SK-N-SH treated with all-trans-retinoic acid at 6 μM for 48 hours (cell line): Measurements from ENCODE around the gene SYNDIG1.

Experiments
- ATAC-seq: fragments of 200-7000 bp; cut with Tn5 transposase; 3 replicates; pipeline ENCODE4 v1.9.1; 2020; ENCODE audit warnings: mild to moderate bottlenecking, moderate library complexity
- ARNTL ChIP-seq: fragments of 450-650 bp; formaldehyde crosslinking; IDR thresholded peaks from 2 replicates; pipeline ENCODE4 v1.5.0; 2020; ENCODE audit warnings: low read depth, mild to moderate bottlenecking, moderate library complexity, borderline replicate concordance
- BACH2 ChIP-seq: fragments of 250-450 bp; sonication (Bioruptor Pico); IDR thresholded peaks from 2 replicates; pipeline ENCODE4 v1.9.0; 2021; ENCODE audit warnings: mild to moderate bottlenecking, borderline replicate concordance
- CREB5 ChIP-seq: fragments of 250-450 bp; sonication (Bioruptor Pico); IDR thresholded peaks from 2 replicates; pipeline ENCODE4 v1.5.1; 2020; ENCODE audit warnings: low read depth, mild to moderate bottlenecking, moderate library complexity
- CSDC2 ChIP-seq: fragments of 250-450 bp; sonication (Bioruptor Pico); IDR thresholded peaks from 2 replicates; pipeline ENCODE4 v1.5.0; 2020; ENCODE audit warnings: mild to moderate bottlenecking, moderate library complexity
- CSRNP3 ChIP-seq: fragments of 250-450 bp; sonication (Bioruptor Pico); IDR thresholded peaks from 2 replicates; pipeline ENCODE4 v1.5.1; 2021; ENCODE audit warnings: mild to moderate bottlenecking, moderate library complexity
- ESRRG ChIP-seq: fragments of 250-450 bp; sonication (Bioruptor Pico); IDR thresholded peaks from 2 replicates; pipeline ENCODE4 v1.6.1; 2021; ENCODE audit warnings: mild to moderate bottlenecking
- GLIS3 ChIP-seq: fragments of 250-450 bp; sonication (Bioruptor Pico); IDR thresholded peaks from 2 replicates; pipeline ENCODE4 v1.5.0; 2020; ENCODE audit warnings: mild to moderate bottlenecking, moderate library complexity
- ISL1 ChIP-seq: fragments of 250-450 bp; sonication (Bioruptor Pico); IDR thresholded peaks from 2 replicates; pipeline ENCODE4 v2.1.2; 2022; ENCODE audit warnings: mild to moderate bottlenecking, moderate library complexity
- OSR1 ChIP-seq: fragments of 250-450 bp; sonication (Bioruptor Pico); IDR thresholded peaks from 2 replicates; pipeline ENCODE4 v1.8.0; 2022; ENCODE audit warnings: moderate library complexity, mild to moderate bottlenecking, inconsistent platforms
- POU6F1 ChIP-seq: fragments of 250-450 bp; sonication (Bioruptor Pico); IDR thresholded peaks from 2 replicates; pipeline ENCODE4 v1.8.0; 2021; ENCODE audit warnings: low read depth, mild to moderate bottlenecking, moderate library complexity, borderline replicate concordance
- PPARA ChIP-seq: fragments of 250-450 bp; sonication (Bioruptor Pico); IDR thresholded peaks from 2 replicates; pipeline ENCODE4 v1.5.0; 2020; ENCODE audit warnings: mild to moderate bottlenecking, borderline replicate concordance
- RARB ChIP-seq: fragments of 250-450 bp; sonication (Bioruptor Pico); IDR thresholded peaks from 2 replicates; pipeline ENCODE4 v1.8.0; 2021; ENCODE audit warnings: mild to moderate bottlenecking, moderate library complexity
- SNAI2 ChIP-seq: fragments of 250-450 bp; sonication (Bioruptor Pico); IDR thresholded peaks from 2 replicates; pipeline ENCODE4 v1.5.0; 2020; ENCODE audit warnings: mild to moderate bottlenecking, moderate library complexity
- TCF4 ChIP-seq: fragments of 250-450 bp; sonication (Bioruptor Pico); IDR thresholded peaks from 2 replicates; pipeline ENCODE4 v1.8.0; 2021; ENCODE audit warnings: mild to moderate bottlenecking, moderate library complexity, borderline replicate concordance
- TOX ChIP-seq: fragments of 250-450 bp; sonication (Bioruptor Pico); IDR thresholded peaks from 2 replicates; pipeline ENCODE4 v1.8.0; 2021; ENCODE audit warnings: mild to moderate bottlenecking, moderate library complexity, borderline replicate concordance
- ZC3H10 ChIP-seq: fragments of 250-450 bp; sonication (Bioruptor Pico); IDR thresholded peaks from 2 replicates; pipeline ENCODE4 v1.5.1; 2021; ENCODE audit warnings: mild to moderate bottlenecking, moderate library complexity
- ZFP3 ChIP-seq: fragments of 250-450 bp; sonication (Bioruptor Pico); IDR thresholded peaks from 2 replicates; pipeline ENCODE4 v1.5.0; 2020; ENCODE audit warnings: mild to moderate bottlenecking, moderate library complexity
- ZFP30 ChIP-seq: fragments of 450-650 bp; formaldehyde crosslinking; IDR thresholded peaks from 2 replicates; pipeline ENCODE4 v1.5.0; 2022; ENCODE audit warnings: mild to moderate bottlenecking, moderate library complexity
- ZNF70 ChIP-seq: fragments of 450-650 bp; formaldehyde crosslinking; IDR thresholded peaks from 2 replicates; pipeline ENCODE4 v1.5.0; 2020; ENCODE audit warnings: mild to moderate bottlenecking, moderate library complexity
- ZNF8 ChIP-seq: fragments of 450-650 bp; formaldehyde crosslinking; IDR thresholded peaks from 2 replicates; pipeline ENCODE4 v1.5.0; 2020; ENCODE audit warnings: mild to moderate bottlenecking, moderate library complexity
- TF ChIP-seq, protein P1 (sequence below): fragments of 250-450 bp; sonication (Bioruptor Pico); IDR thresholded peaks from 2 replicates; pipeline ENCODE4 v1.8.0; 2020; ENCODE audit warnings: mild to moderate bottlenecking, moderate library complexity, borderline replicate concordance

SYNDIG1 gene

DNA sequence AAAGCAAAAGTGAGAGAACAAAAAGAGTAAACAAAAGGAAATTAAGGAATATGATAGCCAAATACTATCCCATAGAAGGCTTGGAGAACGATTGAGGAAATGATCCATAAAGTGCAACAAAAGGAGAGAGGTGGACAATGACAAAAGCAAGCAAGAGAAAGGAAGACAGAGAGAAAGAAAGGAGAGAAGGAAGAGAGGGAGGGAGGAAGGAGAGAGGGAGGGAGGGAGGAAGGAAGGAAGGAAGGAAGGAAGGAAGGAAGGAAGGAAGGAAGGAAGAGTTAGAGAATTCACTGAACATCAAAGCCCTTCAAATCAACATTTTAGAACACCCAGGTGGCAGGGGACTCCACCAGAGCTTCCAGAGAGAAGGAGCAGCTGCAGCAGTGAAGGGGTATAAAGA is 185.0 kb downstream of the SYNDIG1 start (continued):
- TF ChIP-seq CSDC2 (CRISPR knock-in tag) (no peak), ZFP30 (no peak), TOX (CRISPR knock-in tag) (no peak), ZC3H10 (CRISPR knock-in tag) (no peak), TCF4 (no peak), ZNF8 (CRISPR knock-in tag) (no peak), CREB5 (CRISPR knock-in tag) (no peak), ZFP3 (no peak), ESRRG (no peak), POU6F1 (CRISPR knock-in tag) (no peak), ISL1 (no peak), OSR1 (CRISPR knock-in tag) (no peak), PPARA (CRISPR knock-in tag) (no peak), ZNF70 (CRISPR knock-in tag) (no peak)

DNA sequence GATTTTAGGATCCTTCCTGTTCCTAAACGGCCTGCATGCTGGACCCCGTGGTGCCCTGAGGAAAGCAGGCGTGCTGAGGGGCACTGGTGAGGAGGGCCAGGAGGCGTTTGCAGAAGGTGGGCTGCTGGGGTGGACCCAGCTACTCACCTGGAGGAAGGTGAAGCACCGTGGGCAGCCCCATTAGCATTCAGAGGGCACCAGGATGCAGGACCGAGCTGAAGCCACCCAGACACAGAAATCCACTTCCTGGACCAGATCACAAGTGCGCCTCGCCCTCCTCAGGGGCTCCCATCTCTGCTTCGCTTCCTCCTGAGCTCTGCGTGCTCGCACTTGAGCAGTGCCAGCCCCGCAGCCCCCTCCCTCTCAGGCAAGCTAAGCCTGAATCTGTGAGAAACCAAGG is 187.0 kb downstream of the SYNDIG1 start:
- TF ChIP-seq ZNF8 (CRISPR knock-in tag): no peak
- TF ChIP-seq CREB5 (CRISPR knock-in tag): no peak
- TF ChIP-seq, all 23 proteins: peak for 0
- no peak for ATAC-seq

- no peak for ATAC-seq
- no peak for TF ChIP-seq OSR1 (CRISPR knock-in tag)
These were observed 187.8 kb downstream of the SYNDIG1 start for GRCh38 chr20:24657196-24657595.

GRCh38 chr20:24657878-24658620 is 188.6 kb downstream of the SYNDIG1 start:
- ATAC-seq: no peak
- TF ChIP-seq ISL1 (no peak), ZC3H10 (CRISPR knock-in tag) (no peak), CREB5 (CRISPR knock-in tag) (no peak)

DNA sequence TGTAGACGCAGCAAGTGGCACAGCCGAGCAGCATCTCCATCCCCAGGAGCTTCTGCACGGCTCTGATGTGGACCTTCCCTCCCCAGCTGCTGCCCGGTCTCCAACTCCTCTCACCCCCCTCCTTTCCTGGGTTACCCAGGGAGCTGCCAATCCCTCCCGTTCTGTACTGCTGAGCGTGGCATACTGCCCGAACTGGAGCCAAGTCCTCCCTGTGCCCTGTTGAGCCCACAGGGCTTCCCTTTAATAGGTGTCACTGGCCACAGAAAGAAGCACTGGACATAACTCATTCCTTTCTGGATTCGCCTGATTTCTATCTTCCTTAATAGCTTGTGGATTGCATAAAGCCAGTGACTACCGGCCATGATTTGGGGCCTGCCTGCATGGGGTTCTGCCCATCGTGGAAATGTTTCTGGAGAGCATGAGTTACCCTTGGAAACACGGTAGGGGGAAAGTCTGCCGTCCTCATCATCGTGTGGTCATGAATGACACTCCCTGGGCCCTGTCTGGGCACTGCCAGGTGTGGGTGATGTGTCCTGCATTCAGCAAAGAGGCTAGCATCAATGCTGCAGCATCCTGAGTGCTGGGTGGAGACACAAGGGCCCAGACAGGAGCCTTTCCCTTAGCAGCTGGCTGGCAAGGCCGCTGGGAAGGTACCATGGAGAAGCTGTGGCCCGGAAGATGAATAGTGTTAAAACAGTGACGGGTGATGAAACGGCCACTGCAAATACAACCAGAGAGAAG is 189.7 kb downstream of the SYNDIG1 start:
- ATAC-seq: no peak
- TF ChIP-seq ZFP3 (no peak), ZNF8 (CRISPR knock-in tag) (no peak), BACH2 (no peak), OSR1 (CRISPR knock-in tag) (no peak), ZC3H10 (CRISPR knock-in tag) (no peak), ARNTL (CRISPR knock-in tag) (no peak)

GRCh38 chr20:24659835-24660234 is 190.4 kb downstream of the SYNDIG1 start:
- no peak for ATAC-seq
- TF ChIP-seq GLIS3 (no peak), ESRRG (no peak), ISL1 (no peak), ZNF8 (CRISPR knock-in tag) (no peak), SNAI2 (no peak), BACH2 (no peak), ZNF70 (CRISPR knock-in tag) (no peak), ARNTL (CRISPR knock-in tag) (no peak), CSDC2 (CRISPR knock-in tag) (no peak), CSRNP3 (CRISPR knock-in tag) (no peak), ZC3H10 (CRISPR knock-in tag) (no peak), RARB (no peak)
- TF ChIP-seq, protein P1, sequence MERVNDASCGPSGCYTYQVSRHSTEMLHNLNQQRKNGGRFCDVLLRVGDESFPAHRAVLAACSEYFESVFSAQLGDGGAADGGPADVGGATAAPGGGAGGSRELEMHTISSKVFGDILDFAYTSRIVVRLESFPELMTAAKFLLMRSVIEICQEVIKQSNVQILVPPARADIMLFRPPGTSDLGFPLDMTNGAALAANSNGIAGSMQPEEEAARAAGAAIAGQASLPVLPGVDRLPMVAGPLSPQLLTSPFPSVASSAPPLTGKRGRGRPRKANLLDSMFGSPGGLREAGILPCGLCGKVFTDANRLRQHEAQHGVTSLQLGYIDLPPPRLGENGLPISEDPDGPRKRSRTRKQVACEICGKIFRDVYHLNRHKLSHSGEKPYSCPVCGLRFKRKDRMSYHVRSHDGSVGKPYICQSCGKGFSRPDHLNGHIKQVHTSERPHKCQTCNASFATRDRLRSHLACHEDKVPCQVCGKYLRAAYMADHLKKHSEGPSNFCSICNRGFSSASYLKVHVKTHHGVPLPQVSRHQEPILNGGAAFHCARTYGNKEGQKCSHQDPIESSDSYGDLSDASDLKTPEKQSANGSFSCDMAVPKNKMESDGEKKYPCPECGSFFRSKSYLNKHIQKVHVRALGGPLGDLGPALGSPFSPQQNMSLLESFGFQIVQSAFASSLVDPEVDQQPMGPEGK (CRISPR knock-in tag): no peak
